GM21528 (cell line): ENCODE data around the gene MIF4GD.
"Not testable (repeated sequence)": the region's sequence is repeated elsewhere in the genome, so short reads cannot be mapped to it uniquely, and the experiment has no call there.

Experiments
- ATAC-seq: cut with Tn5 transposase; IDR thresholded peaks from one replicate; pipeline ENCODE4 v1.9.1; 2021; ENCODE audit warnings: mild to moderate bottlenecking, moderate library complexity; ENCODE audit not compliant: unreplicated experiment, low FRiP score

The MIF4GD gene

GRCh38 chr17:75289115-75289831, 18.2 kb upstream of the MIF4GD start, which contains the start of gene SLC25A19:
TSS of gene SLC25A19 (minus strand) at chr17:75289433. CDS start at chr17:75286764, 2,669 bp downstream.
- ATAC-seq, result peak; percentile 86

- peak; percentile 15 for ATAC-seq
Observed at GRCh38 chr17:75288770-75289114, 17.7 kb upstream of the MIF4GD start.

- no peak for ATAC-seq
Observed at GRCh38 chr17:75288359-75288758, 17.3 kb upstream of the MIF4GD start.

GRCh38 chr17:75287221-75287620, 16.2 kb upstream of the MIF4GD start:
- no peak for ATAC-seq

GRCh38 chr17:75285123-75285522, 14.1 kb upstream of the MIF4GD start:
- no peak for ATAC-seq

GRCh38 chr17:75280189-75280588, 9.2 kb upstream of the MIF4GD start:
- not testable (repeated sequence) for ATAC-seq

GRCh38 chr17:75277664-75278071, 6.6 kb upstream of the MIF4GD start:
- ATAC-seq, result no peak

GRCh38 chr17:75273977-75274708, 3.1 kb upstream of the MIF4GD start:
- no peak for ATAC-seq

GRCh38 chr17:75272848-75273184, 1.8 kb upstream of the MIF4GD start:
- no peak for ATAC-seq

- ATAC-seq, result no peak
Observed at GRCh38 chr17:75271955-75272847, 1.2 kb upstream of the MIF4GD start.

GRCh38 chr17:75271233-75271954, 363 bp upstream of the MIF4GD start:
- ATAC-seq, result peak; percentile 58

GRCh38 chr17:75270218-75270965, 639 bp downstream of the MIF4GD start:
- peak; percentile 29 for ATAC-seq

GRCh38 chr17:75269844-75270217, 1.2 kb downstream of the MIF4GD start:
- no peak for ATAC-seq

GRCh38 chr17:75267411-75268232, 3.4 kb downstream of the MIF4GD start:
- ATAC-seq, result no peak

- no peak for ATAC-seq
Observed at GRCh38 chr17:75267153-75267410, 3.9 kb downstream of the MIF4GD start.

- no peak for ATAC-seq
Observed at GRCh38 chr17:75266316-75267152, 4.5 kb downstream of the MIF4GD start.

GRCh38 chr17:75265614-75266315, 5.3 kb downstream of the MIF4GD start:
- ATAC-seq, result no peak

- ATAC-seq, result no peak
Observed at GRCh38 chr17:75263055-75263454, 8.0 kb downstream of the MIF4GD start.
